ENCODE measurements around the gene AK5. TPM values are rescaled to one million over a fixed set of nuclear protein-coding genes. Genes with fewer than 3 reads are reported as not detected.
A peak's percentile ranks its signal among the peaks of the same experiment; 100 is the strongest.

Gene AK5
- total RNA-seq, 1 donor = 25.3 TPM

DNA sequence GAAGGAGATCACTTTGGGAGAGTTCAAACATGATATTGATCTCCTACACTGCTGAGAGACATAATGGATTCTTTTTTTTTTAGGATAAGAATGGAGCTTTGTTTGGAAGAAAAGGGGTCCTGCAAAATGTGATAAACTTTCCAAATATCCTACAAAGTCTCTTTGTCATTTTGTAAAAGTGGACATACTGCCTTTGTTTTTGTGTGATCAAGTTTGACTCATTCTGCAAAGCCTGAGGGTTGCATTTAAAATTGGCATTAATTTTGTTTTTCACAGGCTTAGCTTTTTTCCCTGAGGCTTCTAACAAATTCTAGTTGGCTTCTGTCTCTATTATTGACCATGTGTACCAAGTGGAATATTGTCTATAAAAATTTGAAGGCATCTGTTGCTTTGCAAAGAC, 113.2 kb downstream of the AK5 start:
- no peak for DNase-seq (ENCODE audit: insufficient read length, low spot score, missing footprints)
- peaks cover 33% of the 10 kb centered on the region for H3K4me1 ChIP-seq (ENCODE audit: insufficient read depth, low read length)
- no peak overlapping the region for H3K4me3 ChIP-seq (ENCODE audit: insufficient read depth, low read length)
- no peaks in the 10 kb centered on the region for H3K36me3 ChIP-seq (ENCODE audit: insufficient read depth, low read length)
- H3K27ac ChIP-seq (ENCODE audit: low read depth, low read length) = peak overlapping the region; percentile 75
- H2AFZ ChIP-seq (ENCODE audit: low read length) = no peak overlapping the region
- no peaks in the 10 kb centered on the region for H3K27me3 ChIP-seq (ENCODE audit: insufficient read depth, low read length)
- H3K4me2 ChIP-seq (ENCODE audit: insufficient read depth, low read length) = peak overlapping the region; percentile 70
- H4K20me1 ChIP-seq (ENCODE audit: insufficient read depth, low read length) = no peaks in the 10 kb centered on the region
- no peaks in the 10 kb centered on the region for H3K79me2 ChIP-seq (ENCODE audit: insufficient read depth, low read length)
- H3K9me3 ChIP-seq (ENCODE audit: low read depth, low read length) = no peaks in the 10 kb centered on the region
- no peak for TF ChIP-seq CTCF (IDR thresholded peaks at IDR 0.05; ENCODE audit: extremely low read depth, low read depth, low read length)

DNA sequence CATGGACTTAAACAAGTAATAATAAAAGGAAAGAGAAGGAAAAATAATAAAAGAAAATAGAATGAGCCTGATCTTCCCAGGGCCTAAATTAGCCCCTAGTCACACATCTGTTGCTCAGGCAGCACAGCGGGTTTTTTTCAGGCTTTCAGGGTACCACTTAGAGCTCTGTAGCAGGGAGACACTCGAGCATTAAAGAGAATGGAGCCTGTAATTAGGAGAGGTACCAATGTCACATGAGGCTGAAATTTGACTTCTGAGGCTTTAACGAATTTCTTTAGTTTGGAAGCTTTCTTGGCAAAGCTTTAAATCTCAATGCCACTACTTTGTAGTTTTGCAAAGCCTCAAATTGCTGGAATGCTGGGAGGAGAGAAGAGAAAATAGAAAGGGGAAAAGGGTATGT, 116.3 kb downstream of the AK5 start:
- Histone ChIP-seq H3K79me2 (ENCODE audit: insufficient read depth, low read length) (no peaks in the 10 kb centered on the region), H3K27me3 (ENCODE audit: insufficient read depth, low read length) (no peaks in the 10 kb centered on the region), H3K36me3 (ENCODE audit: insufficient read depth, low read length) (no peaks in the 10 kb centered on the region), H2AFZ (ENCODE audit: low read length) (peak overlapping the region; percentile 26), H3K4me2 (ENCODE audit: insufficient read depth, low read length) (no peak overlapping the region), H3K4me3 (ENCODE audit: insufficient read depth, low read length) (no peak overlapping the region), H3K9me3 (ENCODE audit: low read depth, low read length) (no peaks in the 10 kb centered on the region), H3K4me1 (ENCODE audit: insufficient read depth, low read length) (peaks cover 42% of the 10 kb centered on the region), H3K27ac (ENCODE audit: low read depth, low read length) (no peak overlapping the region), H4K20me1 (ENCODE audit: insufficient read depth, low read length) (no peaks in the 10 kb centered on the region)
- TF ChIP-seq CTCF (IDR thresholded peaks at IDR 0.05; ENCODE audit: extremely low read depth, low read depth, low read length) = no peak
- DNase-seq (ENCODE audit: insufficient read length, low spot score, missing footprints) = no peak

- no peak for DNase-seq (ENCODE audit: insufficient read length, low spot score, missing footprints)
- Histone ChIP-seq H3K27ac (ENCODE audit: low read depth, low read length) (no peak overlapping the region), H3K27me3 (ENCODE audit: insufficient read depth, low read length) (no peaks in the 10 kb centered on the region), H3K4me2 (ENCODE audit: insufficient read depth, low read length) (no peak overlapping the region), H3K79me2 (ENCODE audit: insufficient read depth, low read length) (peaks cover under 1% of the 10 kb centered on the region), H3K9me3 (ENCODE audit: low read depth, low read length) (no peaks in the 10 kb centered on the region), H4K20me1 (ENCODE audit: insufficient read depth, low read length) (no peaks in the 10 kb centered on the region), H2AFZ (ENCODE audit: low read length) (peak overlapping the region; percentile 38), H3K4me1 (ENCODE audit: insufficient read depth, low read length) (peaks cover 37% of the 10 kb centered on the region), H3K36me3 (ENCODE audit: insufficient read depth, low read length) (no peaks in the 10 kb centered on the region), H3K4me3 (ENCODE audit: insufficient read depth, low read length) (no peak overlapping the region)
- no peak for TF ChIP-seq CTCF (IDR thresholded peaks at IDR 0.05; ENCODE audit: extremely low read depth, low read depth, low read length)
Observed at GRCh38 chr1:77399250-77400086, 117.6 kb downstream of the AK5 start.

DNA sequence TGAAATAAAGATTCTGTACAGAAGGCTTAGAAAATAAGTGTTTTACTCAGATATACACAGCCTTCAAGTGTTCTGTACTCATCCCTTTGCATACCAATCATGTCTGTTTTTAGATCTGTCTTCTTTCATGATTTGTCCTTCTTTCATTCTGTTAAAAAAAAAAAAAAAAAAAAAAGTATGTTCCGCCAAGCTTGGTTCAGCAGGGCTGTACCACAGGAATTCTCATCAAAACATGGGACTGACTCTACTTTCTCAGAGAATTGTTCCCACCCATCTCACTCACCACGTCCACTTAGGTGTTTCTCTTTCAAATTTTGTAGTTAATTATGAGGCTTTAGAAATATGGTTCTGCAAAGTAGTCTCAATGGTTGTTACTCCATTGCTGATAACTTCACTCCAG, 119.0 kb downstream of the AK5 start:
- peaks cover 2% of the 10 kb centered on the region for H3K79me2 ChIP-seq (ENCODE audit: insufficient read depth, low read length)
- no peak for TF ChIP-seq CTCF (IDR thresholded peaks at IDR 0.05; ENCODE audit: extremely low read depth, low read depth, low read length)
- H2AFZ ChIP-seq (ENCODE audit: low read length) = no peak overlapping the region
- H3K9me3 ChIP-seq (ENCODE audit: low read depth, low read length) = no peaks in the 10 kb centered on the region
- peak; percentile 58 for DNase-seq (ENCODE audit: insufficient read length, low spot score, missing footprints)
- H3K27me3 ChIP-seq (ENCODE audit: insufficient read depth, low read length) = no peaks in the 10 kb centered on the region
- no peaks in the 10 kb centered on the region for H3K36me3 ChIP-seq (ENCODE audit: insufficient read depth, low read length)
- H3K4me2 ChIP-seq (ENCODE audit: insufficient read depth, low read length) = peak overlapping the region; percentile 53
- no peaks in the 10 kb centered on the region for H4K20me1 ChIP-seq (ENCODE audit: insufficient read depth, low read length)
- no peak overlapping the region for H3K4me3 ChIP-seq (ENCODE audit: insufficient read depth, low read length)
- peak overlapping the region; percentile 20 for H3K27ac ChIP-seq (ENCODE audit: low read depth, low read length)
- peaks cover 25% of the 10 kb centered on the region for H3K4me1 ChIP-seq (ENCODE audit: insufficient read depth, low read length)

Measured in osteoblast (primary cell).